GM21367 (cell line): Measurements from ENCODE around the gene NCBP2L.
A peak's percentile ranks its signal among the peaks of the same experiment; 100 is the strongest.
"Not testable (repeated sequence)": the region's sequence is repeated elsewhere in the genome, so short reads cannot be mapped to it uniquely, and the experiment has no call there.

ENCODE experiments used
- ATAC-seq: cut with Tn5 transposase; IDR thresholded peaks from one replicate; pipeline ENCODE4 v1.9.1; 2021; ENCODE audit not compliant: unreplicated experiment

NCBP2L gene

GRCh38 chrX:107804427-107804826, 26.9 kb downstream of the NCBP2L start:
- no peak for ATAC-seq

DNA sequence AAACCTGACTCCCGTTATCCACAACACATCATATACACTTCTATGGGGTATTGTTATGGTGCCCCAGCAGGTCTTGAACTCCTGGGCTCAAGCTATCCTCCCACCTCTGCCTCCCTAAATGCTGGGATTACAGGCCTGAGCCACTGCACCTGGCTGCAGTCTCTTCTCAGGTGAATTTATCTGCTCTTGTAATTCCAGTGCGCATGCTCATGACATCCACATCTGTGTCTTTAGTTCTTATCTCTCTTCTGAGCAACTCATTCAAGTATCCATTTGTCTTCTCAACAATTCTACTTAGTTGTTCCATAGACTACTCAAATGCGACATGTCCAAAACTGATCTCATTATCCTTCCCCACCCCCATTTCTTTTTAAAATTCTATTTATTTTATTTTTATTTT, 27.6 kb downstream of the NCBP2L start:
- ATAC-seq = no peak

DNA sequence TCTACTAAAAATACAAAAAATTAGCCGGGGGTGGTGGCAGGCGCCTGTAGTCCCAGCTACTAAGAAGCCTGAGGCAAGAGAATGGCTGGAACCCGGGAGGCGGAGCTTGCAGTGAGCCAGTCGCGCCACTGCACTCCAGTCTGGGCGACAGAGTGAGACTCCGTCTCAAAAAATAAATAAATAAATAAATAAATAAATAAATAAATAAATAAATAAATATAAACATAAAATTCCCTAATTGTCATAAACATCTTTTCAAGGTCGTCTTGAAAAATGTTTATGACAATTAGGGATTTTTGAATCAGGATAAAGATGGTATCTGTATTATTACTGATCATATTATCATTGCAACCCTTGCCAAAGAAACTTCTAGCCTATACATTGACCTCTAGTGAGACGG, 32.5 kb downstream of the NCBP2L start:
- ATAC-seq = not testable (repeated sequence)

DNA sequence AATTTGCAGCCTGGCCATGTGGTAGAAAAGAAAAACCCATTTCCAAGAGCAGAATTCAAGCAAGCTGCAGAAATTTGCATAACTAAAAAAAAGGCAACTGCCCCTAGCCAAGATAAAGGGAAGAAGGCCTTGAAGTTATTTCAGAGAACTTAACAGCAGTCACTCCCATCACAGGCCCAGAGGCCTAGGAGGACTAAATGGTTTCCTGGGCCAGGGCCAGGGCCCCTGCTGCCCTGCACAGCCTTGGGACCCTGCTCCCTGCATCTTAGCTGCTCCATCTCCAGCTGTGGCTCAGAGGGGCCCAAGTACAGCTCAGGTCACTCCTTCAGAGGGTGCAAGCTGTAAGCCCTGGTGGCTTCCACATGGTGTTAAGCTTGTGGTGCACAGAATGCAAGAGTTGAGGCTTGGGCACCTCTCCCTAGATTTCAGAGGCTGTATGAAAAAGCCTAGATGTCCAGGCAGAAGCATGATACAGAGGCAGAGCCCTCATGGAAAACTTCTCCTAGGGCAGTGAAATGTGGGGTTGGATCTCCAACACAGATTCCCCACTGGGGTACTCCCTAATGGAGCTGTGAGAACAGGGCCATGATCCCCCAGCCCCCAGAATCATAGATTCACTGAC, 41.5 kb downstream of the NCBP2L start:
- no peak for ATAC-seq

DNA sequence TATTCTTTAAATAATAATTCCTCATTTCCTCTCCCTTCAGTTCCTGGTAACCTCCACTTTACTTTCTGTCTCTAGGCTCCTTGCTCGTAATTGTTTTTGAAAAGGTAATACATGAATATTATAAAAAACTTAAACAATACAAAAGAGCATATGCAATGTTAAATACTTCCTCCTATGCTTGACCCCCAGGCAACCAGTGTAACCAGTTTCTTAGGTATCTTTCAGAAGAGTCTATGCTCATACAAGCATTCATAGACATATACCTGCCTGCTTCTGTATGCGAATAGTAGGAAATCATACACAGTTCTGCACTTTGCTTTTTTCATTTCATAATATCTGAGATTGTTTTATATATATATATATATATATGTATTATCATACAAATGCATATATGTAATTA, 45.5 kb downstream of the NCBP2L start:
- ATAC-seq = no peak

GRCh38 chrX:107823456-107823855, 45.9 kb downstream of the NCBP2L start:
- ATAC-seq = no peak

GRCh38 chrX:107825698-107826237, 48.2 kb downstream of the NCBP2L start, which contains the start of gene MID2:
Gene MID2, plus strand, starts transcription at chrX:107825866. Its CDS starts 561 bp downstream, at chrX:107826427.
- no peak for ATAC-seq

GRCh38 chrX:107826238-107827029, 48.9 kb downstream of the NCBP2L start:
- peak; percentile 50 for ATAC-seq

- no peak for ATAC-seq
Observed at GRCh38 chrX:107827030-107827831, 49.7 kb downstream of the NCBP2L start.

- no peak for ATAC-seq
Observed at GRCh38 chrX:107827852-107828251, 50.3 kb downstream of the NCBP2L start.

DNA sequence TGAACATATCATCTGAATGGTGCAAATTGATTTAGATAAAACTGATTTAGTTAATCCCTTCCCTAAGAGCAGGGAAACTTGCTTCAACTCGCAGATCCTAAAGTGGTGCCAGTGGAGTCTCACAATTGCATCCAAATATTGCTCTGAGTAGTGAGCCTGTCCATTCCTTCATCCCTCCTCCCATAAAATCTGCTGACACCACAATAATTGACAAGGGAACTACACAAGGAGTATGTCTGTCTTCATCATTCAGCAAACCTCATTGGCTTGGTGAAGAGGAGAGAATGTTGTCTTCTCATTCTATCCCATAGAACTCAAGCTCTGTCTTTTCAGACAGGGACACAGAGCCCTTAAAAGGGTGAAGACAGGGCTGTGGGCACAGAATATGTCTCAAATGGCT, 52.3 kb downstream of the NCBP2L start:
- ATAC-seq = no peak

- ATAC-seq = no peak
Observed at GRCh38 chrX:107831071-107831730, 53.7 kb downstream of the NCBP2L start.

GRCh38 chrX:107834275-107835201, 57.0 kb downstream of the NCBP2L start:
- no peak for ATAC-seq

DNA sequence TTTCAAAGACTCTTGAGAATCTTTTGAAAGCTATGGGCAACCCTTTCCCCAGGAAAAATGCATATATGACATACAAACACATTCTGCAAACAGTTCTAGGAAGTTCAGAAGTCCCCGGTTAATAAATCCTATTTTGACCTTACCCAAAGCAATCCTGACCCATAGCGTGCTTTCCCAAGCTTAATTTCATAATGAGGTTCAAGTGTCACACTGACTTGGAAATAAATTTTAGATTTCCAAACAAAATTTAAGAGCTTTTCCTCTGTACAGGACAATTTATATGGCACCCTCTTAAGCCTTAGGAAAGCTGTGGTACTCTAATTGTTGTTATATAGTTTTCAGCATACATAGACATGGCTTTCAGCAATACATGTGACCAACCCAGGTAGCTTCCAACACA, 59.4 kb downstream of the NCBP2L start:
- no peak for ATAC-seq

DNA sequence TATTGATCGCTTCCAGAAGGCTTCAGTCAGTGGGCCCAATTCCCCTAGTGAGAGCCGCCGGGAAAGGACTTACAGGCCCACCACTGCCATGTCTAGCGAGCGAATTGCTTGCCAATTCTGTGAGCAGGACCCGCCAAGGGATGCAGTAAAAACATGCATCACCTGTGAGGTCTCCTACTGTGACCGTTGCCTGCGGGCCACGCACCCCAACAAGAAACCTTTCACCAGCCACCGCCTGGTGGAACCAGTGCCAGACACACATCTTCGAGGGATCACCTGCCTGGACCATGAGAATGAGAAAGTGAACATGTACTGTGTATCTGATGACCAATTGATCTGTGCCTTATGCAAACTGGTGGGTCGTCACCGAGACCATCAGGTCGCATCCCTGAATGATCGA, 63.4 kb downstream of the NCBP2L start:
- ATAC-seq = no peak

DNA sequence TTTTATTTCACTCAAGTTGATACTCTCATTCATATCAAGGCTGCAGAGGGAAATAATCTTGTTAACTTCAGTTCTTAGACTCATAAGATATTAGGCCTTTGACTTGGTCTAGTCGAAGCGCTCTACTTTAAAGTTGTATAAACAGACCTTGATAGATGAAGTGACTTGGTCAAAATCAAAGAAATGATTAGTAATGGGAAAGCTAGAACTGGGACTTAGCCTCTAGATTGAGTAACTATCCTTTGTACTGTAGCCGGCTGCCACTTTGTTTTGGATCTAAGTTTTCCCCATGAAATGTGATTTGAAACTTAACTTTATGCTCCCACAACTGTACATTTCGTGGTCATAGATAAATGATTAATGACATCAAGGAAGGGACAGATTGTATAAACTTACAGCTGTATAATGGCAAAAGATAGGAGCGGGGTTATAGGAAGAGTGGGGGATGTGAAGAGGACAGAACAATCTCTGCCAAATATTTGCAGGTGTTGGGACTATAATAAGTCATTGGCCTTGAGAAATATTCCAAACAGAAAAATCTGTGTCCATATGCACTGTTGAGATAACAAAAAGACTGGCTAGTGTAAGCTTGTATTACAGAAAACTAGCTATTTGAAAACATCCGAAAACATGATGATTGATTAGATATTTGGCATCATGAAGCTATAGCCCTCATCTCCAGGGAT, 65.3 kb downstream of the NCBP2L start:
- no peak for ATAC-seq
